Thyroid gland (tissue), 4 donors: ENCODE measurements around the gene SNX8. TPM values are rescaled to one million over a fixed set of nuclear protein-coding genes. Genes with fewer than 3 reads are reported as not detected.

ENCODE experiments used
- DNase-seq, 2 donors: peaks; one replicate each; pipeline ENCODE4 v3.0.0-alpha.2; 2019
- H3K27ac ChIP-seq, 3 donors: fragments of 200-600 bp; sonication (generic); 1 replicate in 2 of 3; 2 replicates in 1 of 3; pipeline ENCODE4 v1.5.1; 2016 to 2019; ENCODE audit warnings: mild to moderate bottlenecking in 1 of 3, moderate library complexity in 1 of 3
- H3K27me3 ChIP-seq: fragments of 200-600 bp; sonication (generic); one replicate; pipeline ENCODE4 v1.5.1; 2019
- H3K36me3 ChIP-seq, 2 donors: fragments of 200-600 bp; sonication (generic); one replicate each; pipeline ENCODE4 v1.5.1; 2016 to 2019
- H3K4me1 ChIP-seq, 2 donors: fragments of 200-600 bp; sonication (generic); one replicate each; pipeline ENCODE4 v1.5.1; 2017 to 2019
- H3K4me3 ChIP-seq, 3 donors: fragments of 200-600 bp; sonication (generic); replicated peaks in 1 of 3; 1 replicate in 2 of 3; 2 replicates in 1 of 3; pipeline ENCODE4 v1.5.1; 2016; ENCODE audit warnings: mild to moderate bottlenecking in 1 of 3
- H3K9me3 ChIP-seq: fragments of 200-600 bp; sonication (generic); one replicate; pipeline ENCODE4 v1.5.1; 2017
- CTCF ChIP-seq, 6 experiments: fragments of 200-600 bp in 3 of 6; fragments of 450-650 bp in 3 of 6; sonication (generic) in 3 of 6; IDR thresholded peaks; one replicate each; pipeline ENCODE4 v1.5.1; 2016 to 2019; ENCODE audit warnings: antibody characterized with exemption in 6 of 6, mild to moderate bottlenecking in 2 of 6, inconsistent platforms in 1 of 6, moderate library complexity in 1 of 6
- POLR2A ChIP-seq, 2 donors: fragments of 450-650 bp; IDR thresholded peaks; one replicate each; pipeline ENCODE4 v1.6.1; 2017; ENCODE audit warnings: antibody characterized with exemption in 2 of 2, mild to moderate bottlenecking in 2 of 2, moderate library complexity in 1 of 2
- WGBS, 2 donors: methylation state at CpG; one replicate each; pipeline ENCODE4 v1.1.5; 2017; 5-methylcytosine and 5-hydroxymethylcytosine counted together
- intact Hi-C: fragments of 100-400 bp; cut with DNase I; formaldehyde crosslinking; loops from one replicate; pipeline ENCODE4 v1.15.1; 2023
- total RNA-seq, 4 donors: library from RNA; depleted of rRNA; stranded (reverse); fragments of >200 nt; gene quantifications; one replicate each; pipeline ENCODE4 v1.2.3, GENCODE V29; 2016

Gene SNX8
- total RNA-seq, 4 donors from 2014 or later, result 12.0 to 40.5 (median 23.4) TPM

- no peak for DNase-seq
- 73 to 78% methylated on average over 14 of the region's 14 CpGs for WGBS, 2 donors
- H3K9me3 ChIP-seq, result no peaks in the 10 kb centered on the region
- no peaks in the 10 kb centered on the region for H3K36me3 ChIP-seq
- TF ChIP-seq CTCF (IDR thresholded peaks at IDR 0.05), result no peak
- no peak for TF ChIP-seq POLR2A (IDR thresholded peaks at IDR 0.05)
- H3K4me3 ChIP-seq, result no peak overlapping the region
- intact Hi-C loops, result no loop called here
- H3K4me1 ChIP-seq, result peaks cover 5 to 9% of the 10 kb centered on the region in 2 donors
- H3K27me3 ChIP-seq, result no peaks in the 10 kb centered on the region
- H3K27ac ChIP-seq, result peak overlapping the region in 1 of 3 donors; percentile 18
Observed at GRCh38 chr7:2282185-2282751, 32.0 kb downstream of the SNX8 start.

- TF ChIP-seq POLR2A (IDR thresholded peaks at IDR 0.05) (no peak), CTCF (IDR thresholded peaks at IDR 0.05) (no peak)
- Histone ChIP-seq H3K9me3 (no peaks in the 10 kb centered on the region), H3K27me3 (no peaks in the 10 kb centered on the region), H3K4me3 (no peak overlapping the region), H3K27ac (peak overlapping the region in 1 of 3 donors; percentile 18), H3K4me1 (peaks cover 5 to 9% of the 10 kb centered on the region in 2 donors), H3K36me3 (no peaks in the 10 kb centered on the region)
- DNase-seq, result no peak
- intact Hi-C loops, result no loop called here
- 51 to 81% methylated on average over 7 to 8 of the region's 9 CpGs for WGBS, 2 donors
Observed at GRCh38 chr7:2281541-2281940, 32.7 kb downstream of the SNX8 start.

GRCh38 chr7:2280424-2280823 is 33.8 kb downstream of the SNX8 start:
- no peak for DNase-seq
- Histone ChIP-seq H3K27ac (no peak overlapping the region), H3K9me3 (no peaks in the 10 kb centered on the region), H3K4me1 (peaks cover 5 to 9% of the 10 kb centered on the region in 2 donors), H3K4me3 (no peak overlapping the region), H3K27me3 (no peaks in the 10 kb centered on the region), H3K36me3 (no peaks in the 10 kb centered on the region)
- 88 to 91% methylated on average over 2 of the region's 2 CpGs for WGBS, 2 donors
- intact Hi-C loops, result no loop called here
- TF ChIP-seq CTCF (IDR thresholded peaks at IDR 0.05) (no peak), POLR2A (IDR thresholded peaks at IDR 0.05) (no peak)

- WGBS, 2 donors, result 70 to 74% methylated on average over 4 of the region's 4 CpGs
Observed at GRCh38 chr7:2279896-2280295, 34.3 kb downstream of the SNX8 start.

More at GRCh38 chr7:2279896-2280295, 34.3 kb downstream of the SNX8 start:
- Histone ChIP-seq H3K4me1 (peaks cover 5 to 9% of the 10 kb centered on the region in 2 donors), H3K9me3 (no peaks in the 10 kb centered on the region), H3K36me3 (no peaks in the 10 kb centered on the region), H3K27me3 (no peaks in the 10 kb centered on the region), H3K4me3 (no peak overlapping the region), H3K27ac (no peak overlapping the region)
- TF ChIP-seq CTCF (IDR thresholded peaks at IDR 0.05), result no peak
- TF ChIP-seq POLR2A (IDR thresholded peaks at IDR 0.05), result no peak
- no peak for DNase-seq
- intact Hi-C loops, result no loop called here
